Head of caudate nucleus (tissue), 42 donors: Measurements from ENCODE around the gene GNG13.

Experiments
- DNase-seq, 42 donors: peaks; one replicate each; pipeline versions ENCODE4 v3.0.0 to v3.0.0-alpha.2; 2020 to 2021; ENCODE audit warnings: mixed read lengths in 7 of 42
- intact Hi-C: fragments of 100-400 bp; cut with DNase I; formaldehyde crosslinking; loops from one replicate; pipeline ENCODE4 v1.15.0; 2022

Gene GNG13

GRCh38 chr16:817001-817906, 16.7 kb upstream of the GNG13 start:
- intact Hi-C loops = no loop called here
- peak in 3 of 42 donors; percentile 19 to 29 (median 24) for DNase-seq

GRCh38 chr16:815861-816260, 15.3 kb upstream of the GNG13 start:
- intact Hi-C loops = no loop called here
- no peak for DNase-seq

- no peak for DNase-seq
- intact Hi-C loops = loop anchor here (5.0 kb wide), 1 partner anchor 167 kb away; the partner anchor contains the start of gene SOX8
These were observed 14.4 kb upstream of the GNG13 start for GRCh38 chr16:814974-815373.

GRCh38 chr16:813916-814412, 13.4 kb upstream of the GNG13 start:
- intact Hi-C loops = loop anchor here (1.0 to 5.0 kb wide), 2 partner anchors 168 to 241 kb away; partner anchors contain the start of gene SOX8
- peak in 6 of 42 donors; percentile 20 to 52 (median 33) for DNase-seq

GRCh38 chr16:813204-813915, 12.8 kb upstream of the GNG13 start:
- DNase-seq = peak; percentile 55 to 91 (median 81)
- intact Hi-C loops = loop anchor here (1.0 to 5.0 kb wide), 2 partner anchors 169 to 242 kb away; partner anchors contain the start of gene SOX8

- intact Hi-C loops = no loop called here
These were observed 7.5 kb upstream of the GNG13 start for GRCh38 chr16:808085-808386.

GRCh38 chr16:807347-808084, 7.0 kb upstream of the GNG13 start:
- peak; percentile 81 to 97 (median 93) for DNase-seq
- intact Hi-C loops = no loop called here

More at GRCh38 chr16:808085-808386, 7.5 kb upstream of the GNG13 start:
- DNase-seq = no peak

- DNase-seq = no peak
- intact Hi-C loops = no loop called here
These were observed 4.9 kb upstream of the GNG13 start for GRCh38 chr16:805474-805873.

- intact Hi-C loops = no loop called here
- DNase-seq = no peak
These were observed 3.9 kb upstream of the GNG13 start for GRCh38 chr16:804193-805048.

- no peak for DNase-seq
- intact Hi-C loops = no loop called here
These were observed 3.2 kb upstream of the GNG13 start for GRCh38 chr16:803754-804080.

GRCh38 chr16:802914-803753, 2.6 kb upstream of the GNG13 start:
- no peak for DNase-seq
- intact Hi-C loops = no loop called here

GRCh38 chr16:802461-802860, 1.9 kb upstream of the GNG13 start:
- no peak for DNase-seq
- intact Hi-C loops = no loop called here

GRCh38 chr16:801584-802363, 1.2 kb upstream of the GNG13 start:
- intact Hi-C loops = no loop called here
- DNase-seq = no peak

- DNase-seq = no peak
These were observed 439 bp upstream of the GNG13 start for GRCh38 chr16:800834-801511.

GRCh38 chr16:799111-799947, 1.2 kb downstream of the GNG13 start:
- no peak for DNase-seq
- intact Hi-C loops = no loop called here

More at GRCh38 chr16:800834-801511, 439 bp upstream of the GNG13 start:
- intact Hi-C loops = no loop called here
